Endometrial microvascular endothelial cells (primary cell): ENCODE data around the gene CRELD2. TPM values are rescaled to one million over a fixed set of nuclear protein-coding genes. Genes with fewer than 3 reads are reported as not detected.

Experiments used
- in situ Hi-C: cut with HindIII; loops from 2 replicates; pipeline ENCODE4 v1.10.0; 2017; ENCODE audit warnings: low sequenced_read_pairs, low pct_unique_long_range_greater_than_20kb; ENCODE audit errors: inconsistent ontology term
- total RNA-seq: library from RNA; depleted of rRNA; stranded (reverse); fragments of >200 nt; gene quantifications from one replicate; pipeline ENCODE4 v1.2.3, GENCODE V29; 2015; ENCODE audit errors: inconsistent ontology term

CRELD2 gene
- total RNA-seq, 1 donor from 2014 or later = 55.8 TPM

GRCh38 chr22:49971232-49972162 is 53.1 kb downstream of the CRELD2 start:
- in situ Hi-C loops = no loop called here

GRCh38 chr22:49972163-49973017 is 54.0 kb downstream of the CRELD2 start:
- in situ Hi-C loops = no loop called here

- in situ Hi-C loops = no loop called here
Observed at GRCh38 chr22:49973018-49973961, 54.9 kb downstream of the CRELD2 start.

- in situ Hi-C loops = no loop called here
Observed at GRCh38 chr22:49975543-49976389, 57.3 kb downstream of the CRELD2 start.

- in situ Hi-C loops = no loop called here
Observed at GRCh38 chr22:49976439-49977175, 58.2 kb downstream of the CRELD2 start.

Other genes with a start within 250 kb of the CRELD2 start
- 16.1 TPM for gene BRD1, start 90.8 kb upstream of the CRELD2 start, total RNA-seq
- gene ZBED4, start 64.8 kb upstream of the CRELD2 start, total RNA-seq = 13.1 TPM
- gene ALG12, start 196 bp upstream of the CRELD2 start, total RNA-seq = 20.1 TPM
- 45.4 TPM for gene PIM3, start 42.1 kb downstream of the CRELD2 start, total RNA-seq
- not detected for gene IL17REL, start 94.1 kb downstream of the CRELD2 start, total RNA-seq
- not detected for gene TTLL8, start 139.7 kb downstream of the CRELD2 start, total RNA-seq
- not detected for gene MLC1, start 166.8 kb downstream of the CRELD2 start, total RNA-seq
- gene MOV10L1, start 171.4 kb downstream of the CRELD2 start, total RNA-seq = 6.1 TPM